Fibroblast of the conjunctiva (primary cell): Measurements from ENCODE around the gene DDX6.
A peak's percentile ranks its signal among the peaks of the same experiment; 100 is the strongest.
"Not testable (repeated sequence)": the region's sequence is repeated elsewhere in the genome, so short reads cannot be mapped to it uniquely, and the experiment has no call there.

Source experiments
- DNase-seq: peaks from one replicate; pipeline ENCODE4 v3.0.0-alpha.2; 2010; ENCODE audit warnings: low read depth

Gene DDX6

GRCh38 chr11:118791111-118791960 is at the start of gene DDX6:
TSS of gene DDX6 (minus strand) at chr11:118791164. CDS start at chr11:118786251, 4,913 bp downstream.
- peak; percentile 77 for DNase-seq

GRCh38 chr11:118838905-118839553 is 48.1 kb upstream of the DDX6 start:
- no peak for DNase-seq

GRCh38 chr11:118837868-118838267 is 46.9 kb upstream of the DDX6 start:
- DNase-seq, result no peak

- no peak for DNase-seq
Observed at GRCh38 chr11:118834427-118835028, 43.6 kb upstream of the DDX6 start.

- no peak for DNase-seq
Observed at GRCh38 chr11:118827118-118827517, 36.2 kb upstream of the DDX6 start.

- DNase-seq, result not testable (repeated sequence)
Observed at GRCh38 chr11:118822936-118823510, 32.1 kb upstream of the DDX6 start.

- no peak for DNase-seq
Observed at GRCh38 chr11:118820412-118821357, 29.7 kb upstream of the DDX6 start.

GRCh38 chr11:118820025-118820379 is 29.0 kb upstream of the DDX6 start:
- not testable (repeated sequence) for DNase-seq

GRCh38 chr11:118819334-118820024 is 28.5 kb upstream of the DDX6 start:
- no peak for DNase-seq

GRCh38 chr11:118818130-118818529 is 27.2 kb upstream of the DDX6 start:
- DNase-seq, result no peak

GRCh38 chr11:118813551-118813950 is 22.6 kb upstream of the DDX6 start:
- DNase-seq, result no peak

GRCh38 chr11:118812485-118812884 is 21.5 kb upstream of the DDX6 start:
- DNase-seq, result no peak

- DNase-seq, result no peak
Observed at GRCh38 chr11:118807800-118808778, 17.1 kb upstream of the DDX6 start.

GRCh38 chr11:118806400-118806799 is 15.4 kb upstream of the DDX6 start:
- DNase-seq, result no peak

GRCh38 chr11:118804094-118804493 is 13.1 kb upstream of the DDX6 start:
- DNase-seq, result no peak

GRCh38 chr11:118799372-118799771 is 8.4 kb upstream of the DDX6 start:
- no peak for DNase-seq

- DNase-seq, result no peak
Observed at GRCh38 chr11:118797510-118797909, 6.5 kb upstream of the DDX6 start.

GRCh38 chr11:118792570-118793124 is 1.7 kb upstream of the DDX6 start:
- DNase-seq, result peak; percentile 85

GRCh38 chr11:118791961-118792569 is 1.1 kb upstream of the DDX6 start:
- DNase-seq, result no peak
